OCI-LY7 (cell line): Measurements from ENCODE around the gene WASF3. TPM values are rescaled to one million over a fixed set of nuclear protein-coding genes. Genes with fewer than 3 reads are reported as not detected.

Source experiments
- BruUV-seq: library from RNA; stranded (reverse); fragments of 400-500 nt; replicated peaks from 2 replicates; lab custom pipeline; 2021; lab: Mats Ljungman, UMichigan
- CTCF ChIA-PET: fragments of 300-600 bp; sonication (Branson Sonifier 250); formaldehyde crosslinking; loops from one replicate; lab custom pipeline; 2022; ENCODE audit warnings: antibody characterized with exemption; ENCODE audit not compliant: unreplicated experiment; lab: Charles Lee
- POLR2A ChIA-PET: fragments of 300-600 bp; sonication (Branson Sonifier 250); formaldehyde crosslinking; loops from one replicate; lab custom pipeline; 2022; ENCODE audit warnings: antibody characterized with exemption; lab: Charles Lee
- DNase-seq: peaks from one replicate; pipeline ENCODE4 v3.0.0-alpha.2; 2015; ENCODE audit warnings: low spot score
- H2AFZ ChIP-seq: fragments of 200-600 bp; sonication (generic), shearing (Covaris generic); 2 replicates; pipeline ENCODE4 v1.6.1; 2014; ENCODE audit warnings: mild to moderate bottlenecking, antibody characterized with exemption, low read length, moderate library complexity
- H3K27ac ChIP-seq: fragments of 200-600 bp; sonication (generic); 2 replicates; pipeline ENCODE4 v1.5.1; 2014; ENCODE audit warnings: mixed run types, low read depth, mild to moderate bottlenecking, moderate library complexity, low read length, inconsistent platforms; ENCODE audit not compliant: poor library complexity, severe bottlenecking
- H3K36me3 ChIP-seq: fragments of 200-600 bp; sonication (generic); 2 replicates; pipeline ENCODE4 v1.6.1; 2014; ENCODE audit warnings: mild to moderate bottlenecking, antibody characterized with exemption, low read length, moderate library complexity, mixed read lengths; ENCODE audit not compliant: insufficient read depth
- H3K4me1 ChIP-seq: fragments of 200-600 bp; sonication (generic); 2 replicates; pipeline ENCODE4 v1.5.1; 2014; ENCODE audit warnings: mild to moderate bottlenecking, low read length; ENCODE audit not compliant: insufficient read depth, poor library complexity, severe bottlenecking
- H3K4me2 ChIP-seq: fragments of 200-600 bp; sonication (generic); 2 replicates; pipeline ENCODE4 v1.6.1; 2014; ENCODE audit warnings: mild to moderate bottlenecking, low read length
- H3K4me3 ChIP-seq: fragments of 200-600 bp; sonication (generic); 2 replicates; pipeline ENCODE4 v1.5.1; 2014; ENCODE audit warnings: mild to moderate bottlenecking, low read depth, low read length; ENCODE audit not compliant: poor library complexity, severe bottlenecking
- H3K79me2 ChIP-seq: fragments of 200-600 bp; sonication (generic); 2 replicates; pipeline ENCODE4 v1.6.1; 2016; ENCODE audit warnings: low read depth, mild to moderate bottlenecking, low read length, moderate library complexity, mixed read lengths; ENCODE audit not compliant: insufficient read depth
- H3K9me2 ChIP-seq: fragments of 200-600 bp; sonication (generic); 2 replicates; pipeline ENCODE4 v1.6.1; 2016; ENCODE audit warnings: mild to moderate bottlenecking, low read length, mixed read lengths; ENCODE audit not compliant: insufficient read depth
- H3K9me3 ChIP-seq: fragments of 200-600 bp; sonication (generic); 2 replicates; pipeline ENCODE4 v1.6.1; 2014; ENCODE audit warnings: mild to moderate bottlenecking, mixed run types, low read length, mixed read lengths
- H4K20me1 ChIP-seq: fragments of 200-600 bp; sonication (generic); 2 replicates; pipeline ENCODE4 v1.6.1; 2014; ENCODE audit warnings: mild to moderate bottlenecking, antibody characterized with exemption, low read length, moderate library complexity, mixed read lengths; ENCODE audit not compliant: insufficient read depth
- CTCF ChIP-seq: fragments of 200-600 bp; sonication (generic); conservative IDR thresholded peaks from 2 replicates; pipeline ENCODE4 v1.5.1; 2014; ENCODE audit warnings: mild to moderate bottlenecking, antibody characterized with exemption, low read length, moderate library complexity, mixed read lengths
- EZH2phosphoT487 ChIP-seq: fragments of 200-600 bp; sonication (generic); IDR thresholded peaks from 2 replicates; pipeline ENCODE4 v1.6.1; 2018; ENCODE audit warnings: low read depth, borderline replicate concordance, mild to moderate bottlenecking, mixed run types, antibody characterized with exemption, low read length, moderate library complexity, mixed read lengths
- intact Hi-C: fragments of 100-400 bp; cut with micrococcal nuclease; formaldehyde crosslinking; loops from one replicate; pipeline ENCODE4 v1.10.0; 2022; ENCODE audit not compliant: unreplicated experiment
- total RNA-seq, 2 experiments: library from RNA; depleted of rRNA in 1 of 2; stranded (reverse); fragments of >200 nt in 1 of 2; shearing (Covaris generic) in 1 of 2; gene quantifications; 2 replicates each; pipeline ENCODE4 v1.2.3, GENCODE V29; 2014 to 2022

The WASF3 gene
- total RNA-seq, 2 experiments from 2014 or later, result 0.17 to 0.19 TPM

- intact Hi-C loops, result no loop called here
- DNase-seq, result no peak
- Histone ChIP-seq H3K27ac (no peak overlapping the region), H3K36me3 (no peaks in the 10 kb centered on the region), H3K4me1 (no peaks in the 10 kb centered on the region), H3K79me2 (no peaks in the 10 kb centered on the region), H2AFZ (no peak overlapping the region), H3K4me3 (no peak overlapping the region), H3K9me2 (no peaks in the 10 kb centered on the region), H3K9me3 (no peaks in the 10 kb centered on the region), H3K4me2 (no peak overlapping the region), H4K20me1 (no peaks in the 10 kb centered on the region; the same call in 1 of the 2 replicates)
- CTCF ChIA-PET, result no interaction called here
- BruUV-seq, result no TSS peak
- no peak for TF ChIP-seq EZH2phosphoT487
- no peak for TF ChIP-seq CTCF
- POLR2A ChIA-PET, result no interaction called here
Measured at GRCh38 chr13:26593661-26594060, 36.2 kb downstream of the WASF3 start.

GRCh38 chr13:26594363-26594762, 36.9 kb downstream of the WASF3 start:
- ChIA-PET POLR2A (interaction anchor here (0.6 kb wide), 1 partner anchor 101 kb away, joined by 4 read pairs; no protein-coding TSS in a partner anchor), CTCF (no interaction called here)
- no peak overlapping the region for H2AFZ ChIP-seq
- no peak for DNase-seq
- H3K9me2 ChIP-seq, result no peaks in the 10 kb centered on the region
- H3K9me3 ChIP-seq, result no peaks in the 10 kb centered on the region
- H3K4me1 ChIP-seq, result no peaks in the 10 kb centered on the region
- intact Hi-C loops, result no loop called here
- H3K27ac ChIP-seq, result no peak overlapping the region
- H3K4me2 ChIP-seq, result no peak overlapping the region
- H4K20me1 ChIP-seq, result no peaks in the 10 kb centered on the region; the same call in 1 of the 2 replicates
- H3K4me3 ChIP-seq, result no peak overlapping the region
- TF ChIP-seq EZH2phosphoT487 (no peak), CTCF (no peak)
- no TSS peak for BruUV-seq
- no peaks in the 10 kb centered on the region for H3K36me3 ChIP-seq
- H3K79me2 ChIP-seq, result no peaks in the 10 kb centered on the region

GRCh38 chr13:26596458-26596857, 39.0 kb downstream of the WASF3 start:
- Histone ChIP-seq H3K27ac (no peak overlapping the region), H3K9me2 (no peaks in the 10 kb centered on the region), H3K4me2 (no peak overlapping the region), H3K4me3 (no peak overlapping the region), H2AFZ (no peak overlapping the region), H3K79me2 (no peaks in the 10 kb centered on the region), H3K9me3 (no peaks in the 10 kb centered on the region), H3K4me1 (peaks cover 1% of the 10 kb centered on the region), H3K36me3 (no peaks in the 10 kb centered on the region), H4K20me1 (no peaks in the 10 kb centered on the region; the same call in 1 of the 2 replicates)
- TF ChIP-seq CTCF, result no peak
- no peak for TF ChIP-seq EZH2phosphoT487
- intact Hi-C loops, result no loop called here
- DNase-seq, result no peak
- ChIA-PET POLR2A (interaction anchor here (0.6 kb wide), 1 partner anchor 318 kb away, joined by 3 read pairs; no protein-coding TSS in a partner anchor), CTCF (interaction anchor here (0.5 kb wide), 1 partner anchor 401 kb away, joined by 3 read pairs; no protein-coding TSS in a partner anchor)
- BruUV-seq, result no TSS peak
